Stomach smooth muscle (tissue), 2 donors: Measurements from ENCODE around the gene PIK3R5.

Source experiments
- H3K27ac ChIP-seq: one replicate; pipeline ENCODE4 v1.7.0; 2013; ENCODE audit warnings: mild to moderate bottlenecking, low read length, inconsistent platforms
- H3K27me3 ChIP-seq, 2 donors: one replicate each; pipeline ENCODE4 v1.7.0; 2013; ENCODE audit warnings: low read length in 2 of 2; ENCODE audit not compliant: insufficient read depth in 2 of 2, control insufficient read depth in 1 of 2
- H3K36me3 ChIP-seq, 2 donors: one replicate each; pipeline ENCODE4 v1.7.0; 2013; ENCODE audit warnings: low read length in 2 of 2; ENCODE audit not compliant: control insufficient read depth in 2 of 2, insufficient read depth in 2 of 2
- H3K4me1 ChIP-seq: one replicate; pipeline ENCODE4 v1.7.0; 2013; ENCODE audit warnings: low read length; ENCODE audit not compliant: control insufficient read depth, insufficient read depth
- H3K4me3 ChIP-seq, 2 donors: one replicate each; pipeline ENCODE4 v1.7.0; 2013; ENCODE audit warnings: low read length in 2 of 2
- H3K9ac ChIP-seq, 2 donors: one replicate each; pipeline ENCODE4 v1.7.0; 2013; ENCODE audit warnings: low read length in 2 of 2, mild to moderate bottlenecking in 1 of 2
- H3K9me3 ChIP-seq, 2 donors: one replicate each; pipeline ENCODE4 v1.7.0; 2013; ENCODE audit warnings: low read length in 2 of 2; ENCODE audit not compliant: control insufficient read depth in 2 of 2
- donor health status: healthy.
- donor health status: Pancreatic carcinoma.

Gene PIK3R5

DNA sequence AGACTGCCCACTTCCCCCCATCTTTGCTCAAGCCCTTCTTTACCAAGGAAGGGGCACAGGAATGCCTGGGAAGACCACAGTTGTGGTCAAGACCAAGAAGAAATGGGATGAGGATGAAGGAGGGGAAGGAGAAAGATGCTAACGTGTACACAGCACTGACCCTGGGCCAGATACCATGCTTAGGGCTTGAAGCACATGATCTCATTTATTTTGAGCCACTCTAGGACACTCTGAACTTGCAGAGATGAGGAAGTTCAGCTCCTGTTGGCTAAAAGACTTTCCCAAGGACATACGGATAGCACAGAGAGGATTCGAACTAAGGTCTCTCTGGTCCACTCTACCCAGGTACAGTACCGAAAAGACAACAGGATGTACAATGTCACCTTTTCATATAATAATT is 42.6 kb downstream of the PIK3R5 start:
- Histone ChIP-seq H3K36me3 (no peaks in the 10 kb centered on the region), H3K27ac (no peak overlapping the region), H3K27me3 (peaks cover 4% of the 10 kb centered on the region in 2 donors), H3K9me3 (peaks cover 11% of the 10 kb centered on the region in 2 donors), H3K4me1 (no peaks in the 10 kb centered on the region), H3K9ac (no peak overlapping the region), H3K4me3 (no peak overlapping the region)

DNA sequence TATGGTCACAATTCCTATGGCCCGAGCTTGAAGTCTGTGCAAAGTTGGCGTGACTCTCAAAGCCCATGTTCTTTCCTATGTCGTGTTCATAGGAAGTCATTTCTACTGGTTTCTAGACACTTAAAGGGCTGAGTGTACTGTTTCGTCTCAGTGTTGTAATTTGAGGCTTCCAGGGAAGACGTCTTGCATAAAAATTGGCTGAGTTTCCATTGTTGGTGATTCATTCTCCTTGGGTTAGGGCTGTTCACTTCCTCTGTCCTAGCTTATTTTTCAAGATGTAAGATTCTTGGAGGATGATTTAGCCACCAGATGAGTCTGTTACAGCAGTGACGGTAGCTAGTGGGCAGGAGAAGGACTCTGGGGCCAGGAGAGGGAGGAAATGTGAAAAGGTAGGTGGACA is 43.1 kb downstream of the PIK3R5 start:
- Histone ChIP-seq H3K9ac (no peak overlapping the region), H3K27me3 (peaks cover 4% of the 10 kb centered on the region in 2 donors), H3K4me1 (no peaks in the 10 kb centered on the region), H3K36me3 (no peaks in the 10 kb centered on the region), H3K27ac (no peak overlapping the region), H3K9me3 (peaks cover 7 to 8% of the 10 kb centered on the region in 2 donors), H3K4me3 (no peak overlapping the region)

DNA sequence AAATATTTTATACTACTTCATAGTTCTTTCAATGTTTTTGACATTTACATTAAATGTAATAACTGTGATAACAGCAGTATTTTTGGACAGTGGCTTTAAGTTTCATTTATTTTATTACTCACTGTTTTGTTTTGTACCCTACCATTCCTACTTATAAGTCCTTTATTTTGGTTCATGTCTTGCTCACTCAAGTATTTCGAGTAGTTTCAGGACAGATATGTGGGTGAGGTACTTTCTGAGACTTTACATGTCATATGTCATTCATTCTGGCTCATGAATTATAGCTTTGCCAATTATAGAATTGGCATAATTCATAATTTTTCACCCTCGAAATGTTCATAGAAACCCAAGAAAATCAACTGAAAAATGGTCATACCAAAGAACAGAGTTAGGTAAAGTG is 44.4 kb downstream of the PIK3R5 start:
- H3K4me1 ChIP-seq, result no peaks in the 10 kb centered on the region
- no peak overlapping the region for H3K27ac ChIP-seq
- H3K9ac ChIP-seq, result no peak overlapping the region
- peaks cover 4 to 6% of the 10 kb centered on the region in 2 donors for H3K9me3 ChIP-seq
- peaks cover 4% of the 10 kb centered on the region in 2 donors for H3K27me3 ChIP-seq
- no peak overlapping the region for H3K4me3 ChIP-seq
- H3K36me3 ChIP-seq, result no peaks in the 10 kb centered on the region

DNA sequence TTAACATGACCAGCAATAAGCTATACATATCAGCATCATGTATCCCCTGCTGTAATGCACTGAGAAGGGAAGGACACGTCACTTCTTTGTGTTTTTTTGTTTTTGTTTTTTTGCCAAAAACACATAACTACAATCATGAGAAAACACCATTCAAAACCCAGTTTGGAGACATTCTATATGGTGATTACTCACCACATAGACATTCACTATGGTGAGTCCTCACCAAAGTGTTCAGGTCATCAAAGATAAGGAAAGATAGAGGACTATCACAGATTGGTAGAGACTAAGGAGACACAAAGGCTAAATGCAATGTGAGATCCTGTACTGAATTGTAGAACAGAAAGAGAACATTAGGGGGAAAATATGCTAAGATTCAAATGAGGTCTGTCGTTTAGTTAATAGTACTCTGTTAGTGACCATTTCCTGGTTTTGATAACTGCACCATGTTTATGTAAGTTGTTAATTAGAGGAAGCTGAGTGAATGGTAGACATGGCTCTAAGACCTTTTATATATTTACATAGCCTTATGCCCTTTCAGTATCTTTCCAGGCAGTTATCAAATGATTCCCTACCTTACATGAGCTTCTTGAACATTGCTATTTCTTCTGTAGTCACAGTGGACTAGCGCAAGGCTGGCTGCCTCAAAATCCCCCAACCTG is 46.6 kb downstream of the PIK3R5 start:
- Histone ChIP-seq H3K36me3 (no peaks in the 10 kb centered on the region), H3K9me3 (peaks cover 0 to 6% of the 10 kb centered on the region in 2 donors), H3K9ac (no peak overlapping the region), H3K27me3 (peaks cover 4 to 5% of the 10 kb centered on the region in 2 donors), H3K27ac (no peak overlapping the region), H3K4me1 (no peaks in the 10 kb centered on the region), H3K4me3 (no peak overlapping the region)

DNA sequence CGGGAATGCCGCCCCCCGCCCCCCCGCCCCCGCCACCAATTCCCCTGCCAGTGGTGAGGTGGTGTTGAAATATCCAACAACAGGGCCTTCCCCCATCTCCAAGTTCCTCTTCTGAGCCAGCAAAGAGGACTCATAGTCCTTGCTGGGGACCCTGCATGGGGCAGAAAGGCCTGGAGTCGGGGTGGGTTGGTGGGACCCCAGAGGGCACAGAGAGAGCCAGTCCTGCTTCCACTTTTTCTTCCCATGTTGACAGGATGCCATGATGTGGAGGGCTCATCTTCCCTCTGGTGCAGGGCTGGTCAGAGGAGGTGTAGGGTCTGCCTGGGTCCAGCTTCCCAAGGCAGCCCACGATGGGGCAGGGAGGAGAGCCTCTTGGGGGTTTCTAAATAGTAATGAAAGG is 49.0 kb downstream of the PIK3R5 start:
- Histone ChIP-seq H3K4me1 (no peaks in the 10 kb centered on the region), H3K27me3 (peaks cover 6 to 8% of the 10 kb centered on the region in 2 donors), H3K9me3 (peaks cover 0 to 6% of the 10 kb centered on the region in 2 donors), H3K9ac (no peak overlapping the region), H3K36me3 (no peaks in the 10 kb centered on the region), H3K4me3 (no peak overlapping the region), H3K27ac (no peak overlapping the region)

DNA sequence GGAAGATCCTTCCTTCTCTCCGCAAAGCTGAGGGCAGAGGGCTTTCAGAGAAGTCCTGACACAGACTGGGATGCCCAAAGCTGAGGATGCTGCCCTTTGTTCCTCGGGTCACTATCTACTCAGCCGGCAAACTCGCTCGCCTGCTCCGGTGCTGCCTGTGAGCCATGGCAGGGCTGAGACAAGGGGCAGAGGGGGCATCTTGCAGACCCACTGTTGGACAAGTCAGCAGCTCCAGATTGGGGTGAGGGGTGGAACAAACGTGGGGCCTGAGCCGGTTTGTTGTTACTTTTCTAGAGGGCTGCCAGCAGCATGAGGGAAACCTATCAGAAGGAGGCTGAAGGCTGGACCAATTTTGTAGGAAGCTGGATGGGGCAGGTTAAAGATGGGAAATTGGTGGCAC is 51.0 kb downstream of the PIK3R5 start:
- Histone ChIP-seq H3K27ac (no peak overlapping the region), H3K9me3 (peaks cover 0 to 6% of the 10 kb centered on the region in 2 donors), H3K27me3 (peaks cover 6 to 12% of the 10 kb centered on the region in 2 donors), H3K4me1 (no peaks in the 10 kb centered on the region), H3K36me3 (no peaks in the 10 kb centered on the region), H3K9ac (no peak overlapping the region), H3K4me3 (no peak overlapping the region)

DNA sequence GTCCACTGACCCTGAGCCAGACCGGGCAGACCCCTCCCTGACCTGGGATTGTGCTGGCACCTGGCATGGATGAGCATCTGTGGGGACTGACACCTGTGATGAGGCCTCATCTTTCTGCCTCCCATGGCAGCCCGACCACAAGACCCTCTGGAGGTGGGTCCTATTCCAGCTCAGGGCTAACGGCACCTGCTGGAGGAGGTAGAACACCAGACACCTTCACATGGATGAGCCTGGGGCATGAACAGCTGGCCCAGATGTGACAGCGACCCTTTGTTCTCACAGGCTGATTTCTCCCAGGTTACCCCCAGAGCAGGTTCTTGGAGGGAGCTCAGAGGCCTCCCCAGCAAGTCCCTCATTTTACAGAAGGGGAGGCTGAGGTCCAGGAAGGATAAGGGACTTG is 51.6 kb downstream of the PIK3R5 start:
- Histone ChIP-seq H3K9me3 (peaks cover 0 to 6% of the 10 kb centered on the region in 2 donors), H3K27ac (no peak overlapping the region), H3K4me3 (no peak overlapping the region), H3K9ac (no peak overlapping the region), H3K27me3 (peaks cover 6 to 13% of the 10 kb centered on the region in 2 donors), H3K36me3 (no peaks in the 10 kb centered on the region), H3K4me1 (no peaks in the 10 kb centered on the region)

DNA sequence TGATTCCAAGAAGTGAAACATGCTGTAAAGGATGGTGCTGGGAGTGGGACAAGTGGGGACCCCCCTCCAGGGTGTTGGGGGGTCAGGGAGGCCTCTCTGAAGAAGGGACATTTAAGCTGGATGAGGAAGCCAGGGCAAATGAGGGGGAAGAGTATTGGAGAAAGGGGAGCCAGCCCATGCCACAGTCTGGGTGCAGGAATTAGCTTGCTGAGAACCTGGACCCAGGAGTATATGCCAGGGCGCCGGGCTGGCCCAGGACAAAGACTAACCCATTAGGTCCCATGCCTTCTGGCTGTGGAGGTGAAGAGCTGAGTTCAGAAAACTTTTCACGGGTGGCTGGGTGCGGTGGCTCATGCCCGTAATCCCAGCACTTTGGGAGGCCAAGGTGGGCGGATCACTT is 52.4 kb downstream of the PIK3R5 start:
- no peak overlapping the region for H3K9ac ChIP-seq
- H3K4me3 ChIP-seq, result no peak overlapping the region
- no peaks in the 10 kb centered on the region for H3K36me3 ChIP-seq
- peaks cover 0 to 5% of the 10 kb centered on the region in 2 donors for H3K9me3 ChIP-seq
- no peaks in the 10 kb centered on the region for H3K4me1 ChIP-seq
- peaks cover 6 to 13% of the 10 kb centered on the region in 2 donors for H3K27me3 ChIP-seq
- no peak overlapping the region for H3K27ac ChIP-seq

DNA sequence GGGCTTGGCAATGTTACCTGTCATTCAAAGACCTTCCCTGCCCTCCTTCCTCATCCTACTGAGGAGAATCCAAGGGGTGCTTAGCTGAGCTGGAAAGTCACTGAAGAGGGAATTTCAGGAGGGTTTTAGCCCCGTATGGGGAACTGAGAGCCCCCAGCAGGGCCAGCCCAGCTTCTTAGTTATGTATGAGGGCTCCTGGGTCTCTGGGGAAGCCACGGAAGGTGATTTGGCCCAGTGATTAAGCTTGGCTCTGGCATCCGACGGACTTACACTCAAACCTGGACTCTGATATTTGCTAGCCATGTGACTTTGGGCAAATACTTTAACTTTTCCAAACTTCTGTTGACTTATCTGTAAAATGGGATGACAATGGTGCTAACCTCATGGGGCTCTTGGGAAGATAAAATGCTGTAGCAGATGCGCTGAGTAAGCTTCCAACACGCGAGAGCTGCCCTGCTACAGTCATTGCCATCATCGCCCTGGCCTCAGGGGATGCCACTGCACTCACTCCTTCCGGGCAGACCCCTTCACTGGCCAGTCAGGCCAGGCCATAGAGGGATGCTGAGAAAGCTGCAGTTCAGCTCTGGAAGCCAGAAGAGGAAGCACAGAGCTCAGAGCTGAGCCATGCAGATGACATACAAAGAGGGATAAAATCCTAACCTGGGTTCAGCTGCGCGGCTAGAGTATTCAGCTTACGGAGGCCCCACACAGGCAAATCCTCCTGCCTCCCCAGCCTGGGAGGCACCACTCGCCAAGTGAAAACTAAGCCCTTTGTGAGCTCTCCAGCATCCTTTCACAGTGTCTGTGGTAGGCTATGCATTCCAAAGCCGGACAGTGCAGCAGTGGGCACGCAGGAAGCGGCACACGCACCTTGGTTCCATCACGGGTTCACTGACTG is 53.2 kb downstream of the PIK3R5 start:
- no peaks in the 10 kb centered on the region for H3K36me3 ChIP-seq
- no peaks in the 10 kb centered on the region for H3K4me1 ChIP-seq
- H3K27ac ChIP-seq, result no peak overlapping the region
- no peak overlapping the region for H3K9ac ChIP-seq
- peaks cover 6 to 13% of the 10 kb centered on the region in 2 donors for H3K27me3 ChIP-seq
- H3K9me3 ChIP-seq, result peaks cover 0 to 3% of the 10 kb centered on the region in 2 donors
- H3K4me3 ChIP-seq, result no peak overlapping the region

DNA sequence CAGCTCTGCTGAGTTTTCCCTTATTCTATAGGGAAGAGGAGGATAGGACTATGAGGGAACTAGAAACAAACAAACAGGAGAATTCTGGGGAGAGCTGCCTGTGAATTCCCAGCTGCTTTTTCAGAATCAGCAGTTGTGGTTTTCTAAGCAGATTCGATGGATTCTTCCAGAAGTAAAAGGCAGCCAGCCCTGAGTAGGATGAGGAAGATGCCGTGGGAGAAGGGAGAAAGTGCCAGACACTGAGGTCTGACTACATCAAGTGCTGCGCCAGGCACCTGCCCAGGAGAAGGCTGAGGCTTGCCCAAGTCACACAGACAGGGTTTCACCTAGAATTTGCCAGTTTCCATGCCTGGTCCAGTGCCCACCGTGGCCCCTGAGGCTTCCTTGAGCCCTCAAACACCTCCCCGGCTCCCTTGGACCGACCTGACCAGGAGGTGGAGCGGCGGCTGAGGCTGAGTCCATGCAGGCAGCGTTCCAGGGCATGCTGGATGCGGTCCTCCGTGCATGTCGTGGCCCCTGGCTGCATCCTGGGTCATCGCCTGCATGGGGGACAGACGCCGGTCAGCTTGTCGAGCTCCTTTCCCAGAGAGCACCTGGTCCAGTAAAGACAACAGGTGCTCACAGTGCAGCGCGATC is 54.4 kb downstream of the PIK3R5 start:
- H3K9ac ChIP-seq, result no peak overlapping the region
- no peaks in the 10 kb centered on the region for H3K4me1 ChIP-seq
- no peak overlapping the region for H3K4me3 ChIP-seq
- H3K36me3 ChIP-seq, result no peaks in the 10 kb centered on the region
- peaks cover 6 to 13% of the 10 kb centered on the region in 2 donors for H3K27me3 ChIP-seq
- no peaks in the 10 kb centered on the region for H3K9me3 ChIP-seq
- H3K27ac ChIP-seq, result no peak overlapping the region
